Duodenal mucosa (tissue), 2 donors: ENCODE results near the gene MLEC.
"Not testable (repeated sequence)": the region's sequence is repeated elsewhere in the genome, so short reads cannot be mapped to it uniquely, and the experiment has no call there.

Experiments used
- H3K27ac ChIP-seq: one replicate; pipeline ENCODE4 v1.7.0; 2013; ENCODE audit warnings: low read depth, low read length
- H3K27me3 ChIP-seq, 2 donors: one replicate each; pipeline ENCODE4 v1.7.0; 2013; ENCODE audit warnings: low read length in 2 of 2, control low read depth in 1 of 2; ENCODE audit not compliant: insufficient read depth in 2 of 2, control insufficient read depth in 1 of 2
- H3K36me3 ChIP-seq, 2 donors: one replicate each; pipeline ENCODE4 v1.7.0; 2013; ENCODE audit warnings: low read length in 2 of 2, control low read depth in 1 of 2; ENCODE audit not compliant: insufficient read depth in 2 of 2, control insufficient read depth in 1 of 2
- H3K4me1 ChIP-seq, 2 donors: one replicate each; pipeline ENCODE4 v1.7.0; 2013; ENCODE audit warnings: low read length in 2 of 2, control low read depth in 1 of 2; ENCODE audit not compliant: insufficient read depth in 2 of 2, control insufficient read depth in 1 of 2
- H3K4me3 ChIP-seq, 2 donors: one replicate each; pipeline ENCODE4 v1.7.0; 2013; ENCODE audit warnings: low read length in 2 of 2, low read depth in 1 of 2
- H3K9ac ChIP-seq, 2 donors: one replicate each; pipeline ENCODE4 v1.7.0; 2013; ENCODE audit warnings: low read length in 2 of 2, low read depth in 1 of 2
- H3K9me3 ChIP-seq, 2 donors: one replicate each; pipeline ENCODE4 v1.7.0; 2013; ENCODE audit warnings: low read length in 2 of 2, control low read depth in 1 of 2; ENCODE audit not compliant: control insufficient read depth in 1 of 2

Gene MLEC

DNA sequence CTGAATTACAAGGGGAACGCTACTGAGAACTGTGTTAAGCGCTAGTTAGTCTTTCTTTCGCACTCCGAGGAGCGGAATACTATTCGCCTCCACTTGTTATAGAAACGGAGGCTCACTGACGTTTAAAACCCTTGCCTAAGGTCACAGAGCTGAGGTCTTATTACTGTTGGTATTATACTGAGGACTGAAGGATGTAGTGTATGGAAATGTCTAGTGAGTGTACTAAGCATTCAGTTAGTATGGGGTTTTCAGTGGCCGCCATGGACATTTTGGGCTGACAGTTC is 39.5 kb downstream of the MLEC start:
- Histone ChIP-seq H3K27me3 (no peaks in the 10 kb centered on the region), H3K9ac (peak overlapping the region; percentile 88 to 93), H3K4me3 (peak overlapping the region; percentile 80 to 88), H3K27ac (no peak overlapping the region), H3K9me3 (no peaks in the 10 kb centered on the region), H3K4me1 (peaks cover 15 to 29% of the 10 kb centered on the region in 2 donors), H3K36me3 (peaks cover 16 to 56% of the 10 kb centered on the region in 2 donors)

DNA sequence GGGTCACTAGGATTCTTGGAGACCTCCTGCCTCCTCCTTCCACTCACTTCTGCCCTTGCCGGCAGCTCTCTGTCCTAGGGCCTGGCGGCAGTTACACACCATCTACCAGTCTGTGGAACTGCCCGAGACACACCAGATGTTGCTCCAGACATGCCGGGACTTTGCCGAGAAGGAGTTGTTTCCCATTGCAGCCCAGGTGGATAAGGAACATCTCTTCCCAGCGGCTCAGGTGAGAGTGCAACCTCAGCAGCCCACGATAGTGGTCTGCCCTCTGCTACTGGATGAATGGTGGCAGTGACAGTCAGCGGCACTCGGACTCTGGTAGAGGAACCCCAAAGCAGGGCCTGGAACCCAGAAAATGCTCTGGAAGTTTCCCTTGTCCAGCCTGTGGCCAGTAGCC is 40.0 kb downstream of the MLEC start:
- H3K36me3 ChIP-seq: peaks cover 14 to 51% of the 10 kb centered on the region in 2 donors
- no peaks in the 10 kb centered on the region for H3K9me3 ChIP-seq
- peak overlapping the region; percentile 80 to 88 for H3K4me3 ChIP-seq
- H3K4me1 ChIP-seq: peaks cover 15 to 29% of the 10 kb centered on the region in 2 donors
- H3K27me3 ChIP-seq: no peaks in the 10 kb centered on the region
- H3K9ac ChIP-seq: peak overlapping the region; percentile 88 to 93
- H3K27ac ChIP-seq: no peak overlapping the region

DNA sequence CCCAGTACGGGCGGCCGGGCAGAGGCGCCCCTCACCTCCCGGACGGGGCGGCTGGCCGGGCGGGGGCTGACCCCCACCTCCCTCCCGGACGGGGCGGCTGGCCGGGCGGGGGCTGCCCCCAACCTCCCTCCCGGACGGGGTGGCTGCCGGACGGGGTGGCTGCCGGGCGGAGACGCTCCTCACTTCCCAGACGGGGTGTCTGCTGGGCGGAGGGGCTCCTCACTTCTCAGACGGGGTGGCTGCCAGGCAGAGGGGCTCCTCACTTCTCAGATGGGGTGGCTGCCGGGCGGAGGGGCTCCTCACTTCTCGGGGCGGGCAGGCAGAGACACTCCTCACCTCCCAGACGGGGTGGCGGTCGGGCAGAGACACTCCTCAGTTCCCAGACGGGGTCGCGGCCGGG is 45.2 kb downstream of the MLEC start:
- not testable (repeated sequence) for H3K27ac ChIP-seq, H3K9me3 ChIP-seq, H3K9ac ChIP-seq, H3K27me3 ChIP-seq, H3K4me3 ChIP-seq
- Histone ChIP-seq H3K4me1 (peaks cover 0 to 12% of the 10 kb centered on the region in 2 donors), H3K36me3 (peaks cover 5 to 48% of the 10 kb centered on the region in 2 donors)

DNA sequence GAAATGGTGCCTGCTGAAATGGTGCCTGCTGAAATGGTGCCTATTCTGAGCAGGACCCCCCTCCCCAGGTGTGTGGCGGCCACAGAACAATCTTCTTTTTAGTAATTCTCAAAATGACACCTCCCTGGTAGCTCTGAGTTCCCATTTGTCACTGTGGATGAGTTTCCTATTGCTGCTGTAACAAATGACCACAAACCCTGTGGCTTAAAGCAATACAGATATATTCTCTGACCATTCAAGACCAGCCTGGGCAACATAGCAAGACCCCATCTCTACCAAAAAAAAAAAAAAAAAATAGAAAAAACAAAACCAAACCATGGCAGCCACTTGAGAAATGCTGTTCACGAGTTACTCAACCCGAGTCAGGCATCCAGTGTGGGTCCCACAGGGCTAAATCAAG is 46.6 kb downstream of the MLEC start:
- H3K9me3 ChIP-seq: no peaks in the 10 kb centered on the region
- no peak overlapping the region for H3K9ac ChIP-seq
- H3K4me3 ChIP-seq: no peak overlapping the region
- H3K27me3 ChIP-seq: no peaks in the 10 kb centered on the region
- H3K27ac ChIP-seq: no peak overlapping the region
- H3K4me1 ChIP-seq: peaks cover 0 to 3% of the 10 kb centered on the region in 2 donors
- peaks cover 5 to 52% of the 10 kb centered on the region in 2 donors for H3K36me3 ChIP-seq

DNA sequence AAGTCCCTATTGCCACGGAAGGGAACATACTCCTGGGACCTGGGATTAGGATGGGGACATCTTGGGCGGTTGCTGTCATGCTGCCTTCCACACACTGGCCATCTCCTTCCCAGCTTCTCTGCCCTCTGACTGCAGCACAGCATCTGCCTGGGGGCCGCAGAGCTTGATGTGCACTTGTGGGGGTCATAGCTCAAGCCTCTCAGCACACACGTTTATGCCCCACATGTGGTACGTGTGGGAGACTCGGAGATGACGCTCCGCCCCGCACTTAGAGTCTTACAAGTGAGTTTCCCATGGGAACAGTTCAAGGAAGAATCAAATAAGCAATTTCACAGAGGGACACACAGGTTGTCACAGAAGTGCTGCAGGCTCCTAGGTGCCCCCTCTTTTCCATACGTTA is 47.3 kb downstream of the MLEC start:
- H3K4me1 ChIP-seq: no peaks in the 10 kb centered on the region
- no peak overlapping the region for H3K9ac ChIP-seq
- no peak overlapping the region for H3K27ac ChIP-seq
- no peak overlapping the region for H3K4me3 ChIP-seq
- H3K9me3 ChIP-seq: no peaks in the 10 kb centered on the region
- H3K27me3 ChIP-seq: no peaks in the 10 kb centered on the region
- H3K36me3 ChIP-seq: peaks cover 5 to 53% of the 10 kb centered on the region in 2 donors

DNA sequence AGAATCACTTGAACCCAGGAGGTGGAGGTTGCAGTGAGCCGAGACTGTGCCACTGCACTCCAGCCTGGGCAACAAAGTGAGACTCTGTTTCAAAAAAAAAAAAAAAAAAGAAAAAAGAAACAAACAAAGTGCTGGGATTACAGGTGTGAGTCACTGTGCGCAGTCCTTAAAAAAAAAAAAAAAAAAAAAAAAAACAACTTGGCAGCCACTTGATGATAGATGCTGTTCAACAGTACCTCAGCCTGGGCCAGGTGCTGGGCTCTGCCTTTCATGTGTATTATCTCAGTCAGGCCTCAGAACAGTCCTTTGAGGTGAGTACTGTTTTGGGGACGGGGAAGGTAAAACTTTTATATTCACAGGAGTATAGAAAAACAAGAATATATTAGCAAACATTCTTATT is 48.2 kb downstream of the MLEC start:
- no peak overlapping the region for H3K27ac ChIP-seq
- no peaks in the 10 kb centered on the region for H3K9me3 ChIP-seq
- no peaks in the 10 kb centered on the region for H3K27me3 ChIP-seq
- no peak overlapping the region for H3K9ac ChIP-seq
- no peaks in the 10 kb centered on the region for H3K4me1 ChIP-seq
- no peak overlapping the region for H3K4me3 ChIP-seq
- H3K36me3 ChIP-seq: peaks cover 5 to 52% of the 10 kb centered on the region in 2 donors

DNA sequence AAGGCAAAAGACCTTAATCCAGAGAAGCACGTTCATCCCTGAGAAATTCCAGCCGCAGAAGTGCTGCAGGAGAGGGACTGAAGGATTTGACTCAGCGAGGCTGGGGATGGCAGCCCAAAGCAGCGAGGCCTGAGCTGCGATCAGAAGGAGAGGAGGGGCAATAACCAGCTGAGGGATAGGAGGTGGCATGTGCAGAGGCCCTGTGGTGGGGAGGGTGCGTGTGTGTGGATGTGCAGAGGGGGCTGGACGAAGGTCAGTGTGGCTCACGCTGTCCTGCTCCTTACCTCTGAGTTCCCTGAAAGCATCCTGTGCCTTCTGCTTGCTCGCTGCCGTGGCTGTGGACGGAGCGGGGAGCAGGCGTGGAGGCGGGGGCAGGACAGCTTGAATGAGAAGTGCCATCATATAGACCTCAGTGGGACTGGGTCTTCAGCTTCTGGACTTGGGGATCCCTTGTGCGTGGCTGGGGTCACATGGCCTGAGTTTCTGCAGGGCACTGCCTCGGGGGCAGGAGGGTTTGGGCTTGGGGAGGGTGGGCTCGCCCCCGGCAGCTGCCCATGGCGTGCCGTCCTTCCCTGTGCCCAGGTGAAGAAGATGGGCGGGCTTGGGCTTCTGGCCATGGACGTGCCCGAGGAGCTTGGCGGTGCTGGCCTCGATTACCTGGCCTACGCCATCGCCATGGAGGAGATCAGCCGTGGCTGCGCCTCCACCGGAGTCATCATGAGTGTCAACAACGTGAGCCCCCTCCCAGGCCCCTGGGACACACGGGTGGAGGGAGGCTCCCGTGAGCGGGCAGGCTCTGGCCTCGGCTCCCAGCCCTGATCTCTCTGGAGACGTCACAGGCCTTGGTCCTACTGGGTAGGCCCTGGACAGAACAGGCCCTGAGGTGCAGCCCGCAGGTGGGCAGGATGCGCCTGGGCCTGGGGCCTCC is 49.7 kb downstream of the MLEC start:
- peaks cover under 1 to 4% of the 10 kb centered on the region in 2 donors for H3K4me1 ChIP-seq
- H3K4me3 ChIP-seq: no peak overlapping the region
- H3K27me3 ChIP-seq: no peaks in the 10 kb centered on the region
- H3K9me3 ChIP-seq: no peaks in the 10 kb centered on the region
- H3K36me3 ChIP-seq: peaks cover 0 to 43% of the 10 kb centered on the region in 2 donors
- no peak overlapping the region for H3K27ac ChIP-seq
- H3K9ac ChIP-seq: no peak overlapping the region

DNA sequence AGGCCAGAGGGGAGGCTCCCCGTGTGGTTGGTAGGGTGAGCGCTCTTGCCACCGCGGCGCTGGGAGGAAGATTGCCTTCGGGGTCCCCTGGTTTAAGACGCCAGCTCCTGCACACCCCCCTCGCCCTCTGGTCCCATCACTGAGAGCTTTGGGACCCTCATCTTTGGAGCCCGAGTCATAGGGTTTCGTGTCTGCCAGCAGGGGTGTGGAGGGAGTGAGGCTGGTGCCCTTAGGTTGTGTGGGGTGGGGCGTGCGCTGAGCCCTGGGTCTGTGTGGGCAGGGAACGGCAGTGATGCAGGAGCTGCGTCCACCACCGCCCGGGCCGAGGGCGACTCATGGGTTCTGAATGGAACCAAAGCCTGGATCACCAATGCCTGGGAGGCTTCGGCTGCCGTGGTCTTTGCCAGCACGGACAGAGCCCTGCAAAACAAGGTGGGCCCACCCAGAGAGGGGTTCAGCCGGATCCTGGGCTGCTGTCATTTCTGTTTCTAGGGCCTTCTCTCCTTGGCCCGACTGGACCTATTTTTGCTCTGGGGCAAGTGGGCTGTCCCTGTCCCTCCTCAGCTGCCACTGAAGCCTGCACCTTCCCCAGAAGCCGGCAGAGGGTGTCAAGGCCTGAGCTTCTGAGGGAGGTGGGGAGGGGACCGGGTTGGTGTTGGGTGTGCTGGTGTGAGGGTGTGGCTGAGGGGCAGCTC is 50.8 kb downstream of the MLEC start:
- no peaks in the 10 kb centered on the region for H3K9me3 ChIP-seq
- H3K27me3 ChIP-seq: no peaks in the 10 kb centered on the region
- H3K4me3 ChIP-seq: no peak overlapping the region
- H3K36me3 ChIP-seq: peaks cover 0 to 43% of the 10 kb centered on the region in 2 donors
- H3K4me1 ChIP-seq: peaks cover 7 to 9% of the 10 kb centered on the region in 2 donors
- no peak overlapping the region for H3K9ac ChIP-seq
- no peak overlapping the region for H3K27ac ChIP-seq

DNA sequence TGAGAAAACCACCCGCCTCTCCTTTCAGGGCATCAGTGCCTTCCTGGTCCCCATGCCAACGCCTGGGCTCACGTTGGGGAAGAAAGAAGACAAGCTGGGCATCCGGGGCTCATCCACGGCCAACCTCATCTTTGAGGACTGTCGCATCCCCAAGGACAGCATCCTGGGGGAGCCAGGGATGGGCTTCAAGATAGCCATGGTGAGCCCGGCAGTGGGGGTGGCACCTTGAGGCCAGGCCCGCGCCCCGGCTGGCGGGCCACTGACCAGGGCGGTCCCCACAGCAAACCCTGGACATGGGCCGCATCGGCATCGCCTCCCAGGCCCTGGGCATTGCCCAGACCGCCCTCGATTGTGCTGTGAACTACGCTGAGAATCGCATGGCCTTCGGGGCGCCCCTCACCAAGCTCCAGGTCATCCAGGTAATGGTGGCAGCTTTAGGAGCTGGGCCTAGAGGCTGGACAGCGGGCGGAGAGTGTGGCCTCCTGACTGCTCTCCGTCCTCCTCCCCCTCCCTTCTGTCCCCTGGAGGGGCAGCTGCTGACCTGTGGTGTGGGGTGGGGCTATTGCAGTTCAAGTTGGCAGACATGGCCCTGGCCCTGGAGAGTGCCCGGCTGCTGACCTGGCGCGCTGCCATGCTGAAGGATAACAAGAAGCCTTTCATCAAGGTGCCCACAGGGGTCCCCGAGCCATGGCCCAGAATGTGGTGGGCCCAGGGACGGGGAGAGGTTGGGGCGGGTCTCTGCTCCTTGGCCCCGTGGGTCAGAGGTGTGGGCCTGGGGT is 51.5 kb downstream of the MLEC start:
- Histone ChIP-seq H3K4me3 (no peak overlapping the region), H3K36me3 (peaks cover 0 to 40% of the 10 kb centered on the region in 2 donors), H3K27me3 (no peaks in the 10 kb centered on the region), H3K9me3 (no peaks in the 10 kb centered on the region), H3K27ac (no peak overlapping the region), H3K9ac (no peak overlapping the region), H3K4me1 (peaks cover 7 to 9% of the 10 kb centered on the region in 2 donors)
